ENCODE data around the gene MACROD2.

- TF ChIP-seq CTCF (IDR thresholded peaks at IDR 0.05 in 2 of 3, conservative IDR thresholded peaks at IDR 0.05 in 1 of 3; ENCODE audit: borderline replicate concordance in 1 of 3, insufficient read depth in 1 of 3, low read depth in 2 of 3, low read length in 2 of 3) (no peak), EZH2 (IDR thresholded peaks at IDR 0.05) (no peak), EZH2phosphoT487 (IDR thresholded peaks at IDR 0.05; ENCODE audit: borderline replicate concordance) (no peak), MAX (IDR thresholded peaks at IDR 0.05) (no peak), POLR2A (IDR thresholded peaks at IDR 0.05; ENCODE audit: borderline replicate concordance, extremely low read depth, insufficient read depth, insufficient read length) (no peak), SIN3A (IDR thresholded peaks at IDR 0.05; ENCODE audit: low read depth) (no peak), JUND (IDR thresholded peaks at IDR 0.05) (no peak), POLR2AphosphoS5 (IDR thresholded peaks at IDR 0.05; ENCODE audit: low read depth, low read length) (no peak), CBX3 (IDR thresholded peaks at IDR 0.05; ENCODE audit: low read depth) (no peak), CEBPB (IDR thresholded peaks at IDR 0.05; ENCODE audit: low read depth) (no peak), SP1 (IDR thresholded peaks at IDR 0.05; ENCODE audit: low read depth) (no peak), ZNF274 (IDR thresholded peaks at IDR 0.05; ENCODE audit: low read depth, low read length) (no peak), RAD21 (IDR thresholded peaks at IDR 0.05; ENCODE audit: low read depth) (no peak)
- TF ChIP-seq, protein P1, sequence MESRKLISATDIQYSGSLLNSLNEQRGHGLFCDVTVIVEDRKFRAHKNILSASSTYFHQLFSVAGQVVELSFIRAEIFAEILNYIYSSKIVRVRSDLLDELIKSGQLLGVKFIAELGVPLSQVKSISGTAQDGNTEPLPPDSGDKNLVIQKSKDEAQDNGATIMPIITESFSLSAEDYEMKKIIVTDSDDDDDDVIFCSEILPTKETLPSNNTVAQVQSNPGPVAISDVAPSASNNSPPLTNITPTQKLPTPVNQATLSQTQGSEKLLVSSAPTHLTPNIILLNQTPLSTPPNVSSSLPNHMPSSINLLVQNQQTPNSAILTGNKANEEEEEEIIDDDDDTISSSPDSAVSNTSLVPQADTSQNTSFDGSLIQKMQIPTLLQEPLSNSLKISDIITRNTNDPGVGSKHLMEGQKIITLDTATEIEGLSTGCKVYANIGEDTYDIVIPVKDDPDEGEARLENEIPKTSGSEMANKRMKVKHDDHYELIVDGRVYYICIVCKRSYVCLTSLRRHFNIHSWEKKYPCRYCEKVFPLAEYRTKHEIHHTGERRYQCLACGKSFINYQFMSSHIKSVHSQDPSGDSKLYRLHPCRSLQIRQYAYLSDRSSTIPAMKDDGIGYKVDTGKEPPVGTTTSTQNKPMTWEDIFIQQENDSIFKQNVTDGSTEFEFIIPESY (IDR thresholded peaks at IDR 0.05; ENCODE audit: extremely low read depth, insufficient replicate concordance, low read length), result no peak
These were observed 1981.7 kb downstream of the MACROD2 start for GRCh38 chr20:15977026-15977425.

All from HCT116 (cell line).